ENCODE results near the gene LPP.

- TF ChIP-seq, protein P1, sequence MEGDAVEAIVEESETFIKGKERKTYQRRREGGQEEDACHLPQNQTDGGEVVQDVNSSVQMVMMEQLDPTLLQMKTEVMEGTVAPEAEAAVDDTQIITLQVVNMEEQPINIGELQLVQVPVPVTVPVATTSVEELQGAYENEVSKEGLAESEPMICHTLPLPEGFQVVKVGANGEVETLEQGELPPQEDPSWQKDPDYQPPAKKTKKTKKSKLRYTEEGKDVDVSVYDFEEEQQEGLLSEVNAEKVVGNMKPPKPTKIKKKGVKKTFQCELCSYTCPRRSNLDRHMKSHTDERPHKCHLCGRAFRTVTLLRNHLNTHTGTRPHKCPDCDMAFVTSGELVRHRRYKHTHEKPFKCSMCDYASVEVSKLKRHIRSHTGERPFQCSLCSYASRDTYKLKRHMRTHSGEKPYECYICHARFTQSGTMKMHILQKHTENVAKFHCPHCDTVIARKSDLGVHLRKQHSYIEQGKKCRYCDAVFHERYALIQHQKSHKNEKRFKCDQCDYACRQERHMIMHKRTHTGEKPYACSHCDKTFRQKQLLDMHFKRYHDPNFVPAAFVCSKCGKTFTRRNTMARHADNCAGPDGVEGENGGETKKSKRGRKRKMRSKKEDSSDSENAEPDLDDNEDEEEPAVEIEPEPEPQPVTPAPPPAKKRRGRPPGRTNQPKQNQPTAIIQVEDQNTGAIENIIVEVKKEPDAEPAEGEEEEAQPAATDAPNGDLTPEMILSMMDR (IDR thresholded peaks at IDR 0.05; ENCODE audit: low read depth, low read length, poor library complexity, severe bottlenecking), result no peak
- no peak for TF ChIP-seq EZH2phosphoT487 (IDR thresholded peaks at IDR 0.05; ENCODE audit: borderline replicate concordance, low read length)
Measured at GRCh38 chr3:188352196-188352927, 198.4 kb downstream of the LPP start.
